GM12891 (cell line): ENCODE results near the gene SRCIN1.

ENCODE experiments used
- PAX5 ChIP-seq: IDR thresholded peaks from 2 replicates; pipeline ENCODE4 v1.6.1; 2011; ENCODE audit warnings: low read length, moderate library complexity, mild to moderate bottlenecking; ENCODE audit not compliant: insufficient read depth, severe bottlenecking
- POLR2A ChIP-seq: IDR thresholded peaks from 2 replicates; pipeline ENCODE4 v1.6.1; 2011; ENCODE audit warnings: low read depth, low read length, control low read depth
- POLR2AphosphoS5 ChIP-seq: IDR thresholded peaks from 2 replicates; pipeline ENCODE4 v1.6.1; 2011; ENCODE audit warnings: low read depth, low read length, control low read depth
- POU2F2 ChIP-seq: IDR thresholded peaks from 2 replicates; pipeline ENCODE4 v1.6.1; 2011; ENCODE audit warnings: low read depth, mild to moderate bottlenecking, control low read depth, low read length, moderate library complexity
- SPI1 ChIP-seq: IDR thresholded peaks from 2 replicates; pipeline ENCODE4 v1.6.1; 2011; ENCODE audit warnings: low read depth, low read length, control low read depth
- TAF1 ChIP-seq: IDR thresholded peaks from 2 replicates; pipeline ENCODE4 v1.6.1; 2011; ENCODE audit warnings: low read depth, low read length, control low read depth

- no peak for TF ChIP-seq POLR2A
- TF ChIP-seq TAF1: no peak
- no peak for TF ChIP-seq POLR2AphosphoS5
- TF ChIP-seq SPI1: no peak
- no peak for TF ChIP-seq PAX5
- no peak for TF ChIP-seq POU2F2
Observed at GRCh38 chr17:38507436-38507835, 98.3 kb downstream of the SRCIN1 start.
